AG04449 (cell line): ENCODE data around the gene GTF3C2.
"Not testable (repeated sequence)": the region's sequence is repeated elsewhere in the genome, so short reads cannot be mapped to it uniquely, and the experiment has no call there.

Experiments used
- CTCF ChIA-PET: fragments of 350-600 bp; formaldehyde crosslinking; extraction: SDS; loops from one replicate; lab custom pipeline; 2021; ENCODE audit warnings: antibody characterized with exemption; lab: Yijun Ruan, JAX
- POLR2A ChIA-PET: fragments of 400-600, 350-600 bp; formaldehyde crosslinking; extraction: SDS; loops from one replicate; lab custom pipeline; 2020; ENCODE audit warnings: antibody characterized with exemption, inconsistent platforms; lab: Yijun Ruan, JAX
- DNase-seq: peaks from one replicate; pipeline ENCODE4 v3.0.0-alpha.2; 2010; ENCODE audit warnings: low read depth, low spot score
- H3K4me3 ChIP-seq: 2 replicates; pipeline ENCODE4 v1.5.1; 2011; ENCODE audit warnings: low read depth, mild to moderate bottlenecking, control low read depth, low read length
- TF ChIP-seq, protein P1 (sequence below): IDR thresholded peaks from one replicate; pipeline ENCODE4 v1.5.1; 2011; ENCODE audit warnings: mild to moderate bottlenecking, moderate library complexity, low read length, control low read depth, inconsistent platforms; ENCODE audit not compliant: insufficient read depth; ENCODE audit errors: missing control alignments

GTF3C2 gene

GRCh38 chr2:27306136-27306535 lies 50.4 kb downstream of the GTF3C2 start:
- DNase-seq, result no peak
- ChIA-PET POLR2A (no interaction called here), CTCF (interaction anchor here (1.3 to 8.1 kb wide), 4 partner anchors 14 to 208 kb away, joined by 5 to 155 read pairs (median 99); partner anchors contain the start of gene MPV17)
- H3K4me3 ChIP-seq, result no peak overlapping the region
- TF ChIP-seq, protein P1, sequence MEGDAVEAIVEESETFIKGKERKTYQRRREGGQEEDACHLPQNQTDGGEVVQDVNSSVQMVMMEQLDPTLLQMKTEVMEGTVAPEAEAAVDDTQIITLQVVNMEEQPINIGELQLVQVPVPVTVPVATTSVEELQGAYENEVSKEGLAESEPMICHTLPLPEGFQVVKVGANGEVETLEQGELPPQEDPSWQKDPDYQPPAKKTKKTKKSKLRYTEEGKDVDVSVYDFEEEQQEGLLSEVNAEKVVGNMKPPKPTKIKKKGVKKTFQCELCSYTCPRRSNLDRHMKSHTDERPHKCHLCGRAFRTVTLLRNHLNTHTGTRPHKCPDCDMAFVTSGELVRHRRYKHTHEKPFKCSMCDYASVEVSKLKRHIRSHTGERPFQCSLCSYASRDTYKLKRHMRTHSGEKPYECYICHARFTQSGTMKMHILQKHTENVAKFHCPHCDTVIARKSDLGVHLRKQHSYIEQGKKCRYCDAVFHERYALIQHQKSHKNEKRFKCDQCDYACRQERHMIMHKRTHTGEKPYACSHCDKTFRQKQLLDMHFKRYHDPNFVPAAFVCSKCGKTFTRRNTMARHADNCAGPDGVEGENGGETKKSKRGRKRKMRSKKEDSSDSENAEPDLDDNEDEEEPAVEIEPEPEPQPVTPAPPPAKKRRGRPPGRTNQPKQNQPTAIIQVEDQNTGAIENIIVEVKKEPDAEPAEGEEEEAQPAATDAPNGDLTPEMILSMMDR, result no peak

GRCh38 chr2:27305516-27305915 lies 51.0 kb downstream of the GTF3C2 start:
- CTCF ChIA-PET, result interaction anchor here (0.9 to 8.1 kb wide), 7 partner anchors 13 to 207 kb away, joined by 3 to 155 read pairs (median 5); partner anchors contain the start of genes MPV17 and TRIM54
- TF ChIP-seq, protein P1, result no peak

DNA sequence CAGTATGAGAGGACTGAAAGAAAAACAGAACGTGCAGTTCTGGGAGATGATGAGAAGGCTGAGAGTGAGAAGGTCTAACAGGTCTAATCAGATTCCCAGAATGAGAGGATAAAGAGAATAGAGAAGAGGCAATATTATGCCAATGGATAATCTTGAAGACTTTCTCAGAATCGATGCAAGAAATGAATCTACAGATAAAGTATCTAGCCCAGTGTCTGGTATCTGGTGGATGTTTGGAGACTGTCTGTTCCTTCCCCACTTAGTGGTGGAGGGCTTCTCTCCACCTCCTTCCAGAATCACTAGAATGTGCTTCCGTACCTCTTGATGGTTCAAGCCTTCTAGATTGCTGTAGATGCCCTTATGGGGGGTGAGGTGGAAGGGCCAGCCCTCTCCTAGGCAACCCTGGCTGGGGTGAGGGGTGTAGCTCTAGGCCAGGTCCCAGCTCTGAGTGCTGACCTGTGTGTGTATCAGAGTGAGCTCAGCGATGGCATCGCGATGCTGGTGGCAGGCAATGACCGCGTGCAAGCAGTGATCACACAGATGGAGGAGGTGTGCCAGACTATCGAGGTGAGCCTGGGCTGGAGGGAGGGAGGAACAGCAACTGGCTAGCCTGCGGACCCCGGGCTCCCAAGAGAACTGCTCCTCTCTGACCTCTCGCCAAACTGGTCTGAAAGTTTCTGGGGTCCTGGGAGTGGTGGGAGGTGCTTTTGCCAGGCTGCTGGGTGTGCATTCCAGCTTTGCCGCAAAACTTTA lies 51.9 kb downstream of the GTF3C2 start:
- POLR2A ChIA-PET, result no interaction called here
- TF ChIP-seq, protein P1, result no peak
- DNase-seq, result no peak
- no peak overlapping the region for H3K4me3 ChIP-seq
- CTCF ChIA-PET, result interaction anchor here (0.7 to 8.1 kb wide), 12 partner anchors 9 to 206 kb away, joined by 3 to 155 read pairs (median 21); partner anchors contain the start of genes MPV17, SLC30A3 and TRIM54

More at GRCh38 chr2:27305516-27305915, 51.0 kb downstream of the GTF3C2 start:
- DNase-seq, result no peak
- no peak overlapping the region for H3K4me3 ChIP-seq
- POLR2A ChIA-PET, result no interaction called here

- TF ChIP-seq, protein P1, result peak; percentile 65
- POLR2A ChIA-PET, result interaction anchor here (0.6 to 1.0 kb wide), 2 partner anchors 10 to 38 kb away, joined by 3 read pairs; no protein-coding TSS in a partner anchor
- CTCF ChIA-PET, result interaction anchor here (0.6 to 8.1 kb wide), 53 partner anchors 10 to 379 kb away, joined by 3 to 155 read pairs (median 5); partner anchors contain the start of genes ABHD1, ATRAID, KHK and MPV17
- no peak for DNase-seq
- no peak overlapping the region for H3K4me3 ChIP-seq
Observed at GRCh38 chr2:27303093-27304025, 53.2 kb downstream of the GTF3C2 start.

DNA sequence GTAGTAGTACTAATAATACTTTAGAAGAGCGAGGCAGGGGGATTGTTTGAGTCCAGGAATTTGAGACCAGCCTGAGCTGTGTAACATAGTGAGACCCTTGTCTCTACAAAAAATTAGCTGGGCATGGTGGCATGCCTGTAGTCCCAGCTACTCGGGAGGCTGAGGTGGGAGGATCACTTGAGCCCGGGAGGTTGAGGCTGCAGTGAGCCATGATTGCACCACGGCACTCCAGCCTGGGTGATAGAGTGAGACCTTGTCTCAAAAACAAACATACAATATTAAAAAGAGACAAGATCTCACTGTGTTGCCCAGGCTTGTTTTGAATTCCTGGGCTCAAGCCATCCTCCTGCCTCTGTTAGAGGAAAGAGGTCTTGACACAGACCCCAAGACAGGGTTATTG lies 56.0 kb downstream of the GTF3C2 start:
- DNase-seq, POLR2A ChIA-PET, H3K4me3 ChIP-seq: not testable (repeated sequence)
- CTCF ChIA-PET, result interaction anchor here (0.9 to 8.1 kb wide), 11 partner anchors 9 to 215 kb away, joined by 3 to 155 read pairs (median 5); partner anchors contain the start of genes MPV17, SLC30A3 and TRIM54

DNA sequence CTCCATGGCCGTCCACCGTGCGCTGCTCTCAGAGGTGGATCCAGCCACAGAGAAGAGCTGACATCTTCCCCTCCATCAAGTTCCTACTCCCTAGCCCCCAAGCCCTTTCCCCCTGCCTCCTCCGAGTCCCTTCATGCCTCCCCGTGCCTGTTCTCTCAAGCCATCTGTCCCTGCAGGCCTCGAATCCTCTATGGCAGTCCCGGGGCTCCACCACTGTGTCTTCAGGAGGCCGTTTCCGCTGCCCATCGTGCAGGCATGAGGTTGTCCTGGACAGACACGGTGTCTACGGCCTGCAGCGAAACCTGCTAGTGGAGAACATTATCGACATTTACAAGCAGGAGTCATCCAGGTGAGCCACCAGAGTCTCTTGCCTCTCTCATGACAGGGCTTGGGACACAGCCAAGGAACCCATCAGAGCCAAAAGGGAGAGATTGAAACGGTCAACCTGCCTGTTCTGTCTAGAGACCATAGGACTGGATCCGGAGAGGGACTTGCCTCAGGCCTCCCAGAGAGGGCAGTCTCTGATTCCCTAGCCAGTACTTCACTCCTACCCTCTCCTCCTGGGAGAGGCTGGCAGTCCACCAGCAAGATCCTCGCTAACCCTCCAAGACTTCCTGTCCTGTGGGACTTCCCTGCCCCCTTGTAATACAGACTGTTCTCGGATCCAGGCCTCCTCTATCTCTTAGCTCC lies 58.0 kb downstream of the GTF3C2 start:
- TF ChIP-seq, protein P1, result no peak
- H3K4me3 ChIP-seq, result no peak overlapping the region
- no peak for DNase-seq
- POLR2A ChIA-PET, result no interaction called here
- CTCF ChIA-PET, result interaction anchor here (0.7 to 8.1 kb wide), 5 partner anchors 6 to 200 kb away, joined by 3 to 155 read pairs (median 104); partner anchors contain the start of gene TRIM54
